ENCODE results near the gene ANTXRL. TPM values are rescaled to one million over a fixed set of nuclear protein-coding genes. Genes with fewer than 3 reads are reported as not detected.

ANTXRL gene
- total and polyA plus RNA-seq, 4 donors, result 0.06 TPM; not detected in 3

DNA sequence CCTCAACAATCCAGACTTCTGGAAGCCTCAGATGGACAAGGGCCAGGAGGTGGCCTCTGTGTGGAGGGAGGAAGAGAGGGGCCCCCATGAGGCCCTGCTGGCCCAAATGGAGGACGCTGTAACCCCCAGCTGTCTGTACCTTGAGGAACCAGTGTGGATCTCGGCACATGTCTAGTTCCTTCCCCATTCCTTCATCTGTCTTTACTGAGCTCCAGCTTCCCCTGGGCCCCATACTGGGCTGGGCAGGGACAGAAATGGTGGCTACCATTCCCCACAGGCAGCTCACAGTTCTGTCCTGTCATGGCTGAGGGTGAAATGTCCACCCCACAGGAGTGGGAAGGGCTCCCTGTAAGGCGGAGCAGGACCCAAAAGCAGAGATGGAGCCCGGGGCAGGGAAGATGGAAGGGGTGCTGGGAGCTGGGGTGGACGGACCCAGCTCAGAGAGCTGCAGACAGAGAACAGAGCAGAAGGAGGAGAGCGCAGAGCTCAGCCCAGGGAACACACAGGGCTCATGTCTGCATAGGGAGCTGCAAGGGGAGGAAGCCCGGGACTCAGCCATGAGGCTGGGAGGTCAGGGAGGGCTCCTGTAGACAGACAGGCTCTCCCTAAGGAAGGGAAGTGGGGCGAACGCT is 22.8 kb downstream of the ANTXRL start:
- Histone ChIP-seq H3K27ac (ENCODE audit: low read depth in 1 of 2, low read length in 2 of 2) (no peak overlapping the region), H3K4me3 (ENCODE audit: low read depth in 1 of 3, low read length in 3 of 3) (no peak overlapping the region), H3K27me3 (ENCODE audit: control insufficient read depth in 4 of 4, insufficient read depth in 4 of 4, low read length in 3 of 4) (no peaks in the 10 kb centered on the region), H3K9me3 (ENCODE audit: control insufficient read depth in 4 of 4, low read length in 3 of 4) (no peaks in the 10 kb centered on the region), H3K9ac (ENCODE audit: low read depth in 1 of 2, low read length in 2 of 2) (no peak overlapping the region), H3K36me3 (ENCODE audit: control insufficient read depth in 4 of 4, insufficient read depth in 3 of 4, low read depth in 1 of 4, low read length in 3 of 4) (no peaks in the 10 kb centered on the region), H3K4me1 (ENCODE audit: control insufficient read depth in 4 of 4, insufficient read depth in 4 of 4, low read length in 3 of 4) (no peaks in the 10 kb centered on the region)
- no peak for DNase-seq (ENCODE audit: low spot score)
- 88% methylated on average over 9 of the region's 9 CpGs for WGBS
- no peak for TF ChIP-seq MAX (IDR thresholded peaks at IDR 0.05)
- no peak for TF ChIP-seq YY1 (IDR thresholded peaks at IDR 0.05)
- no peak for TF ChIP-seq CTCF (IDR thresholded peaks at IDR 0.05; ENCODE audit: low read depth, low read length, missing input control)
- no peak for TF ChIP-seq HNF4A (conservative IDR thresholded peaks at IDR 0.05)
- no peak for TF ChIP-seq GABPA (IDR thresholded peaks at IDR 0.05 in 1 of 2, conservative IDR thresholded peaks at IDR 0.05 in 1 of 2)
- TF ChIP-seq ZBTB33 (IDR thresholded peaks at IDR 0.05), result no peak
- no peak for TF ChIP-seq HNF4G (IDR thresholded peaks at IDR 0.05)
- no peak for TF ChIP-seq FOXA1 (IDR thresholded peaks at IDR 0.05)
- TF ChIP-seq ATF3 (IDR thresholded peaks at IDR 0.05), result no peak
- no peak for TF ChIP-seq TAF1 (conservative IDR thresholded peaks at IDR 0.05)
- TF ChIP-seq JUND (IDR thresholded peaks at IDR 0.05), result no peak

GRCh38 chr10:46310143-46310514 is 23.3 kb downstream of the ANTXRL start:
- Histone ChIP-seq H3K36me3 (ENCODE audit: control insufficient read depth in 4 of 4, insufficient read depth in 3 of 4, low read depth in 1 of 4, low read length in 3 of 4) (no peaks in the 10 kb centered on the region), H3K4me3 (ENCODE audit: low read depth in 1 of 3, low read length in 3 of 3) (no peak overlapping the region), H3K9me3 (ENCODE audit: control insufficient read depth in 4 of 4, low read length in 3 of 4) (no peaks in the 10 kb centered on the region), H3K4me1 (ENCODE audit: control insufficient read depth in 4 of 4, insufficient read depth in 4 of 4, low read length in 3 of 4) (no peaks in the 10 kb centered on the region), H3K9ac (ENCODE audit: low read depth in 1 of 2, low read length in 2 of 2) (no peak overlapping the region), H3K27me3 (ENCODE audit: control insufficient read depth in 4 of 4, insufficient read depth in 4 of 4, low read length in 3 of 4) (no peaks in the 10 kb centered on the region), H3K27ac (ENCODE audit: low read depth in 1 of 2, low read length in 2 of 2) (no peak overlapping the region)
- no peak for DNase-seq (ENCODE audit: low spot score)
- 92% methylated on average over 4 of the region's 4 CpGs for WGBS
- TF ChIP-seq RXRA (IDR thresholded peaks at IDR 0.05), result no peak

DNA sequence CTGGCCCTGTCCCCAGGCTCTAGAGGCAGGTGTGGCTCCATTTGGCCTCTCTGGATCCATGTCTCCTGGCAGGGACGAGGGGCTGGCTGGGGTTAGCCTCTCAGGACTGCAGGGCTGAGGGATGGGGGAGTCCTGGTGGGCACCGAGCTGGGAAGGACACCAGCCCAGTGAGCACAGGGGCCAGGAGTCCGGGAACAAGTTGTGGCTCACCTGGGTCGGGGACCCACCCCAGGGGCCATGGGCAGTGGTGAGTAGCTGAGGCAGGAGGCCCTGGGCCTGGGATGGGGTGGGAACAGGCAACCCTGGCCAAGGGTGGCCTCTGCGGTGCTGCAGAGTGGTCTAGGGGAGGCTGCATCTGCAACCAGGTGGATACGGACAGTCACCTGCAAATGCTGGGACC is 24.1 kb downstream of the ANTXRL start:
- Histone ChIP-seq H3K27ac (ENCODE audit: low read depth in 1 of 2, low read length in 2 of 2) (no peak overlapping the region), H3K4me1 (ENCODE audit: control insufficient read depth in 4 of 4, insufficient read depth in 4 of 4, low read length in 3 of 4) (no peaks in the 10 kb centered on the region), H3K4me3 (ENCODE audit: low read depth in 1 of 3, low read length in 3 of 3) (no peak overlapping the region), H3K9me3 (ENCODE audit: control insufficient read depth in 4 of 4, low read length in 3 of 4) (no peaks in the 10 kb centered on the region), H3K27me3 (ENCODE audit: control insufficient read depth in 4 of 4, insufficient read depth in 4 of 4, low read length in 3 of 4) (no peaks in the 10 kb centered on the region), H3K9ac (ENCODE audit: low read depth in 1 of 2, low read length in 2 of 2) (no peak overlapping the region), H3K36me3 (ENCODE audit: control insufficient read depth in 4 of 4, insufficient read depth in 3 of 4, low read depth in 1 of 4, low read length in 3 of 4) (no peaks in the 10 kb centered on the region)
- no peak for DNase-seq (ENCODE audit: low spot score)
- TF ChIP-seq FOXA2 (IDR thresholded peaks at IDR 0.05) (no peak), JUND (IDR thresholded peaks at IDR 0.05) (no peak), NR2F2 (IDR thresholded peaks at IDR 0.05) (no peak), ATF3 (IDR thresholded peaks at IDR 0.05) (no peak), FOXA1 (IDR thresholded peaks at IDR 0.05) (no peak), RAD21 (IDR thresholded peaks at IDR 0.05) (no peak), MAX (IDR thresholded peaks at IDR 0.05) (no peak), HNF4A (conservative IDR thresholded peaks at IDR 0.05) (no peak), HNF4G (IDR thresholded peaks at IDR 0.05) (no peak)
- 87% methylated on average over 6 of the region's 6 CpGs for WGBS
